DMS53 treated with DMSO at 0.1 percent for 48 hours (cell line): ENCODE measurements around the gene ABCA9.
A peak's percentile ranks its signal among the peaks of the same experiment; 100 is the strongest.

ENCODE experiments used
- DNase-seq: peaks from one replicate; lab custom pipeline; 2025; ENCODE audit not compliant: unreplicated experiment; lab: John Stamatoyannopoulos, UW

The ABCA9 gene

DNA sequence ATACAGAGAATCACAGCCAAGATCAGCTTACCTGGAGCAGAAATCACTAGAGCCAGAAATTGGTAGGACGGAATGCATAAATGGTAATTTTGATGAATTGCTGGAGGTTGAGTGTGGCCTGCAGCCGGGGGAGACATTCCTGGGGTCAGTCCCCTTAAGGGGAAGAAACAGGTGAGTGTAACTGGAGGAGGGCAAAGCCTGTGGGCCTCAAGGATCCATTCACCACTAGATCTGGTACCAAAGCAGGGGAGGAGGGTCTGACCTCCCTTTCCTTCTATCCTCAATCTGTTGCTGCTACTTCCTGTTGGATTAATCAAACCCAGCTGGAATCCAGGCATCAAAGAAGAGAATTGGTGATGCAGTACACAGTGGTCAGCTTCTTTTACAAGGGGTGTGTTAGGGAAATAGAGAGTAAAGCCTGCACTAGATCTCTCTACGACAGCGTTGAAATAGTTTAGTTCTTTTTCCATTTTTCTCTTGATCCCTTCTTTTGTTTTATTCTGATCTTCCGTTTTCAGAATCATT, 8.6 kb upstream of the ABCA9 start:
- no peak for DNase-seq

DNA sequence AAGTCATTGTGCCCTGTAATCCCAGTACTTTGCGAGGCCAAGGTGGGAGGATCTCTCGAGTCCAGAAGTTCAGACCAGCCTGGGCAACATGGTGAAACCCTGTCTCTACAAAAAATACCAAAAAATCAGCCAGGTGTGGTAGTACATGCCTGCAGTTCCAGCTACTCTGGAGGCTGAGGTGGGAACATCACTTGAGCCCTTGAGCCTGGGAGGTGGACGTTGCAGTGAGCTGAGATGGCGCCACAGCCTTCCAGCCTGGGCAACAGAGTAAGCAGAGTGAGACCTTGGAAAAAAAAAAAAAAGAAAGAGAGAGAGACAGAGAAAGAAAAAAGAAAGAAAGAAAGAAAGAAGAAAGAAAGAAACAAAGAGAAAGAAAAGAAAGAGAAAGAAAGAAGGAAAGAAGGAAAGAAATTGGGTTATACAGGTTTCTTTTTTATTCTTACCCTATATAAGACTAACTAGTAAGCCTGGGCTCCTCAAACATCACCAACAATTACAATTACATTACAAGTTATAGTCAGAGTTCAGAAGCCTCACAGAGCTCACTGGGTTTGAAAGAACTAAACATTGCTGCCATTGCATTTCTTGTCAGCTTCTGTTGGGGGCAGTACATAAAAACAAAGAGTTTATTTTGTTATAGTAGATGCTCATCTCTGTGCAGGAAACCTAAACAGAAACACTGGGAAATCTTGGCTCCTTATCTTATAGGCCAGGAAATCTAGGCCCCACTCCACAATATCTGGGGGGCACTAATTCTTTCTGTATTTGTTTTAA, 6.7 kb upstream of the ABCA9 start:
- DNase-seq: no peak

DNA sequence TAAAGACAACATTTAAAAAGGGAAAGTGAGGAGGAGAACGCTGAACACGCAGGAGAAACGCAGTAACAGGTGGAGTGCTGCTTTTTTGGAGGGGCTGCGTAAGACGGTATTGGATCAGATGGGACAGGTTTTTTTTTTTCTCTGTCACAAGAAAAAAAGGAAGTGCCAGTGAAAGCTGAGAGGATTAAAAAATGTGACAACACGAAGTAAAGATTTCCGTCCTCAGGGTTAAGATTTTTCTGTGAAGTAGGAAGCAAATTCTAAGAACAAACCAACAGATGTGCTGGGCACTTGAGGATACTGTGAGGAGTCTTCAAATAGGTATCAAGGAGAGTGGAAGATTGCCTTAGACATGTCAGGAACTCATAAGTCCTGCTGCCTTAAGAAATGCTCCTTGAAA, 5.8 kb upstream of the ABCA9 start:
- no peak for DNase-seq

DNA sequence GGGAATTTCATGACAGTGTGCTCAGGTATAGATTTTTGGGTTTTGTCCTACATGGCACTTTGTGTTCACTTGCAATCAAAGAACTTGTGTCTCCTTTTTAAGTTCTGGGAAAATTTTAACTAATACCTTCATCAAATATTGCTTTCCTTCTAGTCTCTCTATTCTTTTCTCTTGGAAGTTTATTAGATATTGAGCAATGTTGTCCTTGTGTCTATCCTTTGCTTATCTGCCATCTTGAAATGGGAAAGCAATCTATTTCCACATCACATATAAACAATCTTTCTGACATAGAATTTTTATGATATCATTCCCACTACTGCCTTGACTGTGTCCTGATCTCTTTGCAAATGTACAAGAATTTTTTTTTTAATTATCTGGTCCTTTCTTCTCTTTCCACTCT, 4.4 kb upstream of the ABCA9 start:
- DNase-seq: no peak

DNA sequence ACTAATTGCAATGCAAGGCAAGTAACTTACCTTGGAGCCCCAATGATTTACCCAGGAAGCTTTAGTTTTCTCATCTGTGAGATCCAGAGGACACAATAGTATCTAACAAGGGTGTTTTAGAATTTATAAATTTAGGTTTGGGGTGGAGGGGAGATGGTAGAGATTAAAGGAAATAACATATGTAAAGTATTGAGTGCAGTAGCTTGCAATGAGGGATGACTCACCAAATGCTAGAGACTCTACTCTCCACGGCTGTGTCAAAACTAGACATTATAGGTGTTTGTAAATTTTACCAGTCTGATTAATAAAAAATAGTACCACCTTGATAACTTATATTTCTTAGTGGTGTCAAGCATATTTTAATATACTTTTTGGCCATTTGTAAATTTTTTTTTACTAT, 3.7 kb upstream of the ABCA9 start:
- DNase-seq: no peak

DNA sequence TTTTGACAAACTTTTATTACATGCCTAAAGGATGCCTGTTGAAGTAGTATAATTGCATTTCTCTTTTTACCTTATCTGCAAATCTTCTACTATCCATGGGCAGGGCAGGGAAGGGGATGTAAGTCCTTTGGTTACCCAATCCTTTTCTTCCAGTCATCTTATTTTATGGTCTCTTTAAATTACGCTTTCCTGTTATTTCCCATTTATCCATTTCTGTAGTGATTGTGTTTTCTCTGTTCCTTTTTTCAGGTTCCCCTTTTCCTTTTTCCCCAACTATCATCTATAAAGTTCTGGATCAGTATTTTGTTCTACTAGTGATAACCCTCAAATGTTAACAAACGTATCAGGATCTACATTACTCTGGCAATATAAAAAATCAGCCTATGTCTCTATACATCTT, 3.3 kb upstream of the ABCA9 start:
- DNase-seq: no peak

DNA sequence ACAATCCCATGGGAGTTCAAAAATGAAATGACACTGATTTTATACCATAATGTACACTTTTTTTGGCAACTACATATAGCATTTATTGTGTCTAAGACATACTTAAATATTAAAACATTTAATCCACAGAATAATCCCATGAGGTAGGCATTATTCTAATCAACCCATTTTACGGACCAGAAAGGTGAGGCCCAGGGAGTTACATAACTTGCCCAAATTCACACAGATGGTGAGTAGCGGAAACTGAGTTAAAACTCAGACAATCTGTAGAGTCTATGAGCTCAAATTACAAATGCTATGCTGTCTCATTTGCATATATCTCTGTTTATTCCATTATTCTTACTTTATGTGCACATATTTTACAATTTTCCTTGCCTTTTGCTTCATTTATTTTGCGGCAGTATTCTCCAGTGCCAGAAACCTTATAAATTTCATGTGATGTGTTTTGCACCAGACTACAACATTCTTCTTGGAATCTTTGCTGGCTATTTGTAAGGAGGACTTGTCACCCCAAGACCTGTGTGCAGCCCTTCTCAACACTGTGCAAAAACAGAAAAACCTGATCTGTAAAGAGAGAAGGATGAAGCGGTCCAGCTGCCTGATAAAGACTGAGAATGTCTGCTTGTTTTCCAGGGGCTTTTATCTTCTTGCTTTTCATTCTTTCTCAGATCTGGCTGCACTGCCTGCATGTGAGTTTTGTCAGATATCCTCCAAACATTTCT, 2.3 kb upstream of the ABCA9 start:
- no peak for DNase-seq

DNA sequence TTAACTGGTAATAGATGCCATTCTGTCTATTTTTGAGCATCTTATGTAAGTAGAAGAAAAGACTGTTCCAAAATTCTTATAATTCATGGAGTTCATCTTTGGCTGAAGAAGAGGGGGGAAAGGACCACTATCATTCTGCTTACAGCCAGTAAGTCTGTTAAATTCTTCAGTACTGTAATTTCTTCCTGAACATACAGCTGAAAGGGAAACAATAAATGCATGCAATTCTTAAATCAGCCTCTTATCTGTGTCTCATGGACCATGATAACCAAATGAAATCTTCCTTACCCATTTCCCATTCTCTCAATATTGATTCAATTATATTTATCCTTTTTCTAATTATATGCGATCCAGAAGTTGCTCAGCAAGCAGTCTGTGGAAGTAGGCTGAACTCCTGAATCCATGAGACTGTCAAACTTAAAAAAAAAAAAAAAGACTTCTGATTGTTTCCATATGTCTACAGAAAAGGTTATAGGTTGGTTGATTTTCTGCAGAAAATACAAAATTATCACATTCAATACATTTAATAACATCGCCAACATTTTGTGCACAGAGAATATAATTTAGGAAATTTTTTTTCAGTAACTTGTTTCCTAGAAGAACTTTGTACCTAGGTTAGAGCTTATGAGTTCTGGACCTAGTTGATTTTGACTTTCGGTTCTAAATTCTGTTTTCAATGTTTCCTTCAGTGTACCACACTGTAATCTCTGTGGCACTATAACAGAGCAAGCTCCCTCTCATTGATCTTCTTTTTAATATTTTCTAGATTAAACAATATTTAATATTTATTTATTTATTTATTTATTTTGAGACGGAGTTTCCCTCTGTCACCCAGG, 1.2 kb upstream of the ABCA9 start:
- DNase-seq: no peak

DNA sequence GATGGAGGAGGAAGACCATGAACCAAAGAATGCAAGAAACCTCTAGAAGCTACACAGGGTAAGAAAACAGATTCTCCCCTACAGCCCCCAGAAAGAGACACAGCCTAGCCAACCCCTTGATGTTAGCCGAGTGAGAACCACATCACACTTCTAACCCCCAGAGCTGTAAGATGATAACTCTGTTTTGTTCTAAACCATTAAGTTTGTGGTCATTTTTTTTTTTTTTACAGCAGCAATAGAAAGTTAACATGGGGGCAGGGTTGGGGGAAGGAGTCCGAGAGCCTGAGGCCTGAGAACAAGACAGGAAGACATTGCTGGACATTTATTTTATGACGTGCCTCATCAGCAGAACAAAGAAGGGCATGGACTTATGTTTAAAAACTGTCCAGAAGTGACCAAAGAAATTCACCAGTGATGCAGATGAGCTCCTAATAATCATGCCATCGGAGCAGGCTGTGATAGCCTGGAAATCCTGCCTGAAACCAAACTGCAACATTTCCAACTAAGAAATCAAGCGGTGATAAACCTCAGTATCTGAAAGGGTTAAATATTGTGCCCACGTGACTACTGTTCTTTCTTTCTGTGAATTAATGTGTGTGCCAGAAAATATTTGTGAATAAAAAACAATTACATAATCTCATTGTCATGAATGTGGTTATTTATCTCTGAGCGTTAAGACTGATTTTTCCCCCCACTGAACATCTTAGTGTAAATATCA, 1.1 kb downstream of the ABCA9 start:
- no peak for DNase-seq

DNA sequence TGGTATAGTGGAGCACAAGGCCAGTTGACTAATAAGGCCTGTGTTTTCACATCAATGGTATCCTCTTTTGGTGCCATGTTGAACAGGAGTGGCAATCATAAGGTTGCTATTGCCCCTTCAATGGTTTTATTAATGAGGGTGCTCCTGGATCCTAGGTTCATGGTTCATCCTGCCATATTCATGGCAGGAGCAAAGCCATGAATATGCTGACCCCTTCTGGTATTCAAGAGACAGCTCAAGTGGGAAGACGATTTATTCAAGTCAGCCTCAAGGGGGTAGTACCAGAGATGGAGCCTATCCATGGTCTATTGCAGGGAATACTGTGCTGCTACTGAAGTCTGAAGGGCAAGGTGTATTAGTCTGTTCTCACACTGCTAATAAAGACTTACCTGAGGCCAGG, 2.6 kb downstream of the ABCA9 start:
- no peak for DNase-seq

DNA sequence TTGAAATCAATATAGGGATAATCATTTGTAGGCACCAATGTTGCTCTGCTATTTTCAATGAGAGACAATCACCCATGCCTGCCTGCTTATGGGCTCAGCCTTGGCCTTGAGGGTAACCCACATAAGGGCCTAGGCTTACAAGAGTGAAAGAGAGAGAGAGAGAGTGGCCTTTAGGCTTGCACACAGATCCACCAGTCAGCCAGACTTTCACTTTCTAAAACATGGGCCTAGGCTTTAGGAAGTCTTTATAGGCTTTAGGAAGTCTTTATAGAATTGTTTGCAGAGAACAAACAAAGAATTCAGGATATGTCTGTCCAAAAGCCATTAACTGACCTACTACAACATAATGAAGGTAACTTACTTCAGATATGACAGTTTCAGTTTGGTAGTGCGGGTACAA, 3.4 kb downstream of the ABCA9 start:
- no peak for DNase-seq

DNA sequence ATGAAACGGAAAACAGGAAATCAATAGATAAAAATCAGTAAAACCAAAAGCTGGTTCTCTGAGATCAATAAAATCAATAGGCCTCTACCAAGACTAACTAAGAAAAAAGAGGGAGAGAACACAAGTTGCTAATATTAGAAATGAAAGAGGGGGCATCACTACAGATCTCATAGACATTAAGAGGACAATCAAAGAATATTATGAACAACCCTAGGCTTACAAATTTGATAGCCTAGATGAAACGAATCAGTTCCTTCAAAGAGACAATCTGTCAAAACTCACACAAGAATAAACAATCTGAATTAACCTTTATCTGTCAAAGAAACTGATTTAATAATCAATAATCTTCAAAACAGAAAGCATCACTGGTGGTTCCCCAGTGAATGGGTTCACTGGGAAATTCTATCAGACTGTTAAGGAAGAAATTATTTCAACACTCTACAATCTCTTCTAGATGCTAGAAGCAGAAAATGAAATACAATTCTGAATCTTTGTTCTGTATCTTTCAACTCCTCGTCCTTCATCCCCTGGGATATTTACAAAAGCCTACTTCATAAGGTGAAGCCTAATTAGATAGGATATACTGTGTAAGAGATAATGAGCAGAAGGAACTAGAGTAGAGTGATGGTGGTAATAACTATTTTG, 4.4 kb downstream of the ABCA9 start:
- no peak for DNase-seq

DNA sequence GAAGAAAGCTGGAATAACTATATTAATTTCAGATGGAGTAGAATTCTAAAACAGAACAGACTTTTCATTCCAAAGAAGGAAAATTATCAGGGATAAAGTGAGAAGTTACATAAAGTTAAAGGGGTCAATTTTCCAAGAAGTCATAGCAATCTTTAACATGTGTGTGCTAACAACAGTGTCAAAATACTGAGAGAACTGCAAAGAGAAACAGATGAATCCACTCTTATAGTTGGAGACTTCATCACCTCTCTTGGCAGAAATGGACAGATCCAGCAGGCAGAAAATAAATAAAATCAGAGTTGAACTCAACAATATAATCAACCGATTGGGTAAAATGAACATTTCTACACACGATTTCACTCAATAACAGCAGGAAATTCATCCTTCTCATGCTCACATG, 5.4 kb downstream of the ABCA9 start:
- DNase-seq: no peak

DNA sequence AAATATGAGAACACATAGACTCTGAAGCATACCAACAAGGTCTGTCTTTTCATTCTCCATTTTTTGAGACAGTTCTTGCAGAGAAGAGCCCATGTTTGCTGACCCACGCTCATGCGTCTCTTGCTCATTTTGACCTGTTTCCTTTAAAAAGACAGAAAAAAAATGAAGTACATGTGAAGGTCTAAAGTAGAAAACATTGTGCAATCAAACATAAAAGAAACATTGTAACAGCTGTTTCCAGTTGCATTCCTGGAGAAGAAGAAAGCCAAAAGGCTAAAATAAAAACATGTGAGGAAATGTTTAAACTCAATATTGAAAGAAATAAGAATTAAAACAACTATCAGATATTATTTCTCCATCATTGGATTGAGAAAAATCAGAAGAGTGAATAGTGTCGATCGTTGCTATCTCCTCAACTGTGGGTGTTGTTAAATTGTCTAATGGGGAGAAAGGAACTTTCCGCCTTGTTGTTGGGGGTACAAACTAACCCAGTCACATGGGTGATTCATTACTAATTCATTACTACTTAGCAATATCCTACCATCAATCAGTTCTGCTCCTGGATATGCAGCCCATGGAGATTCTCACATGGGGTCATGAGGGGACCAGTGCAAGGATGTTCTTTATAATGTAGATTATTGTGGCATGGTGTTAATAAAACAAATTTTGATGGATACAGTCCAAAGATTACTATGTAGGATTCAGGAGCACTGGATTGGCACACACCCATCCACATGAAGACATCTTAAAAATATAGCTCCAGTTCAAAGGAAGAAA, 9.5 kb downstream of the ABCA9 start:
- no peak for DNase-seq

DNA sequence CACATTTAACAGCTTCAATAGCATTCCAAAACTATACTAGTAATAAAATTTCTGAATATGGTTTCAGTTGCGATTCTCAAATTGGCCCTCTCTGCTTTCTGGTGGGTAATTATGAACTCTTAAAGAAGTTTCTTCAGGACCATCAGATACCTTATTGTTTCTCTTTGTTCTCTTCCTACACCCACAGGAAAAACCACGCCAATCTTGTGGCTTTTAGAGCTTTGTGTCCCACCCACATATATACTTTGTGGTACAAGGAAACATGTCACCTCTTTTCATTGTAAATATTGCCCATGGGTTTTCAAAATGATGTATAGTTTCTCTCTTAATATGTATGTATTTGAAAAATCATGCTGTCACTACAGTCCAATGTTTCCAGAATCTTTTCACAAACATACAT, 12.1 kb downstream of the ABCA9 start:
- no peak for DNase-seq

DNA sequence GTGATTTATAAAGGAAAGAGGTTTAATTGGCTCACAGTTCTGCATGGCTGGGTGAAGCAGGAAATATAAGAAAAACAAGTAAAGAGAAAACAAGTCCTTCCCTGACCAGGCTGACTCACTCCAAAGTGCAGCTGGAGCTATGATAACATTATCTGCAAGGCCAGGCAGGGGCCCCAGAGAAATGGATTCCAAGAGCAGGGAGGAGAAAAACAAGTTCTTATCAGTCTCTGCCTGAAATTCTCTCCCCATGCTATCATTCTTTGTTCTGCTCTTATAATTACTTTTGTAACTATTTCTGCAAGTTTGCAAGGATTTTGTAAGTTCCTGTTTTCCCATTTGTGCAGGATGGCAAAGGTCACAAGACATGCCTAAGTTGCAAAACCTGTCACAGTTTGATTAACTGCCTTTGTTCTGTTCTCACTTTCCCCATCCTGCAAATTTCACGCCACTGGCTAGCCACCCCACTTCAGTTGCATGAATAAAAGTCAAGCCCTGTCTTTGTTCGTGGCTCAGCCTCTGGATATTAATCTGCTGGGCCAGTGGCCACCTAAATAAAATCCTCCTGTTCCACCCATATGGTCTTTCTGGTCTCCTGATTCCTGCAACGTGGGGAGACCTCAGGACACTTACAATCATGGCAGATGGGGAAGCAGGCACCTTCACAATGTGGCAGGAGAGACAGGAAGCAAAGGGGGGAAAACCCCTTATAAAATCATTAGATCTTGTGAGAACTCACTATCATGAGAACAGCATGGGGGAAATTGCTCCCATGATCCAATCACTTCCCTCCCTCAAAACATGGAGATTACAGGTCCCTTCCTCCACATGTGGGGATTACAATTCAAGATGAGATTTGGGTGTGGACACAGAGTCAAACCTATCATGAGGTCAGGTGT, 13.1 kb downstream of the ABCA9 start:
- peak; percentile 74 for DNase-seq

DNA sequence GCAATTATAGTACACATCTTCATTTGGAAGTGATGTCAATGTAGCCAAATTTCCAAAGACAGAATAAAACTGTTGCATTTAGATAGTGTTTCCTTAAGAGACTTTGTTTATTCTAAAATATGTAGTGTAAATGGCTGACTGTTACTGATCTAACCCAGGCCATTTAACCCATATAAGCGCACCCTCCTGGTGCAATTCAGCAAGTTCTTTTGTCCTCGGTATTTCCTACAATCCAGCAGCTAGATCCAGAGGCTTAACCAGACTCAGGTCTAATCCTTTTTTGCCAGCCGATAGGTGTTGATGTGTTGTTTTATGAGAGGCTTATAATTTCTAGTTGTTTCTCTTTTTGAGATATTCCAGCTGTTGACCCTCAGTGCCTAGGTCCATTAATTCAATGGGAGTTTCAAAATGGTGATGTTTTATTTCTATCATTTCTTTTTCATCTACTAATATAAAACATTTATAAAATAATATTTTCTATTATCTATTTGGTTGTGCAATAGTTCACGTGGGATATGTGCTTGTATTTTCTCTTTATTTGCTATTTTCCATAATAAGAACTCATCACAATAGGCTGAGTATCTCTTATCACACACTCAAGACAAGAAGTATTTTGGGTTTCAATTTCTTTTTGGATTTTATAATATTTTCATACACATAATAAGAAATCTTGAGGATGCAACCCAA, 14.5 kb downstream of the ABCA9 start:
- no peak for DNase-seq

DNA sequence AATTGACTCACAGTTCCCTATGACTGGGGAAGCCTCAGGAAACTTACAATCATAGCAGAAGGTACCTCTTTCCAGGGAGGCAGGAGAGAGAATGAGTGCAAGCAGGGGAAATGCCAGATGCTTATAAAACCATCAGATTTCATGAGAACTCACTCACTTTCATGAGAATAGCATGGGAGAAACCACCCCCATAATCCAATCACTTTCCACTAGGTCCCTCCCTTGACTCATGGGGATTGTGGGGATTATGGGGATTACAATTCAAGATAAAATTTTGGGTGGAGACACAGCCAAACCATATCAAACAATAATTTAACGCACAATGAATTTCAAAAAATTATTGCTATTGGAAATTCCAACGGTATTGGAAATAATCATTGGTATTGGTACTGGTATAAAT, 15.1 kb downstream of the ABCA9 start:
- DNase-seq: no peak
